ENCODE data around the gene SLC45A3. TPM values are rescaled to one million over a fixed set of nuclear protein-coding genes. Genes with fewer than 3 reads are reported as not detected.
A peak's percentile ranks its signal among the peaks of the same experiment; 100 is the strongest.

SLC45A3 gene
- polyA plus RNA-seq, 1 donor = 8.8 TPM

DNA sequence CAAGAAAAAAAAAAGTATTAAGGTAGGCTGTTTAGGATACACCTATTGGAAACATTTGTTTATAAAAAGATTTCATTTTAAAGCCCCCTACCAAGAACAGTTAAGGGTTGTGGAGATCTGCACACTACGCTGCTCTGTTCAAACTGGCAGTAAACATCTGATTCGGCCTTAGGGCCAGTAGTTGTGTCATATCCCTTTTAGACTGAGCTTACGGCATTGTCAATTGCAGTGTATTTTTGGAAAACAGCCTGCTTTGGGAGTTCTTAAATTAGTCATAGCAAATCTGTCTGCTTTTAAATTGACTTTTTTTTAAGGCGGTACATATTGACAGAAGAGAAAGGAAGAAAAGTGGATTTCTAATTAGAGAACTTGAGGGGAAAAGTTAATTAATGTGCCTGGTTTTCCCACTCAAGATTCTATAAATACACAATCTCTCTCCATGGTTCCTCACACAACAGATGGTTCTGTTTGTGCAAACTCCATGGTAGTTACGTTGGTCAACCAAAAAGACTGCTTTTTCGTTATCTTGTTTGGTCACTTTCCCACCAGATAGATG lies 46.8 kb downstream of the SLC45A3 start:
- DNase-seq = no peak

DNA sequence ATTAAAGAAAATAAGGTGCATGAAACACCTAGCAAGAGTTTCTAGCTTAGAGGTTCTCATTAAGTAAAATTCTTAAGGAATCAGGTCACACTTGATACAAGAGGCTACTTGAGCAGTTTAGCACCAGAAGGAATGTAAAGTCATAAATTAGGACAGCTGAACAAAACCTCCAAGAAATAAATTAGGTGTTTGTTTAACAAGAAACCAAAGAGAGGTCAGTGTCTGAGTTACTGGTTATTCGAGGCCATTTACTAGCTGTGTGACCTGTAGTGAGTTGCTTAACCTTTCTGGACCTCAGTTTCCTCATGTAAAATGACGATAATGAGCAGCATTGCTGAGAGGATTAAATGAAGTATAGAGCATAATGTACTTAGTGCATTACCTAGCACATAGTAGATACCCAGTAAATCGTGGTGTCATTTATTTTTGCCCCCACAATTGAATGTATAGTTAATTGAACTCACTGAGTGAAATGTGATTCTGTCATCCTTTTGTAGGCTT lies 47.6 kb downstream of the SLC45A3 start:
- DNase-seq = peak; percentile 51

DNA sequence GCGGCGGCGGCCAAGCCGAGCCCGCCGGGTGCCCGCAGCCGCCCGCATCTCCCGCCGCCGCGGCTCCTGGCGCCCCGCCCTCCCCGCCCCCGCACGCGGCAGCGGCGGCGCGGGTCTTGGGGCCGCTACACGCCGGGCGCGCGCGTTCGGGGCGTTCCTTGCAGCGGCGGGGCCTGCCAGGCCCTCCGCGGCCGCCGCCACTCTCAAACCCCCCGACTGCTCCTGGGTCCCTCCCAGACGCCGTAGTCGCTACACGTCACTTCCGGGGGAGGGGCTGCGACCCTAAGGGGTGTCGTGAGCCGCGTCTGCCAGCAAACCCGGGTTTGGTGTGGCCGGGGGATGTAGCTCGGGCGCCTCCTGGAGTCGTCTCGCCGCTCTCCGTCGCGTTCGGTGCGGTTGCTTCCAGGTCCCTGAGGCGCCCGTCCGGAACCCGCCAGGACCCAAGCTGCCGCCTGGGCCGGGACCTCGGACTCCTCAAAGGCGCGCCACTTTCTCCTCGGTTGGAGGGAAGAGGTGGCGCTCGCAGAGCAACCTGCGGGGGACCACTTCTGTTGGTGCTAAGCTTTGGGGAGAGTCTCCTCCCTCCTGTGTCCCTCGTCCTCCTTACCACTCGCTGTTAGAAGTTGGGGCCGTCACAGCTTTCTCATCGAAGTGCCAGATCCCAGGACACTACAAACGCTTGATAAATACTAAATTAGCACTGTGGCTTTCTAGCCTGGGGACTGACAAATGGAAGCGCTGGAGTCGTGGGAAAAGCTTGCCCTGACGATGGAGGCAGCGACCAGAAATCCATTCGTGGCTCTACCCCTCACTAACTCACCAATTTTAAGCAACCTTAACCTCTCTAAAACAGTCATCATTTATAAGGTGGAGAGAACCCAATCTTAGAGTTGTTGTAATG lies 48.3 kb downstream of the SLC45A3 start, which contains the start of gene ELK4:
Gene ELK4 (minus strand): TSS at position 244 of the 901 bp plus-strand sequence. CDS start 8,129 bp downstream, outside the sequence.
- DNase-seq = peak; percentile 99

DNA sequence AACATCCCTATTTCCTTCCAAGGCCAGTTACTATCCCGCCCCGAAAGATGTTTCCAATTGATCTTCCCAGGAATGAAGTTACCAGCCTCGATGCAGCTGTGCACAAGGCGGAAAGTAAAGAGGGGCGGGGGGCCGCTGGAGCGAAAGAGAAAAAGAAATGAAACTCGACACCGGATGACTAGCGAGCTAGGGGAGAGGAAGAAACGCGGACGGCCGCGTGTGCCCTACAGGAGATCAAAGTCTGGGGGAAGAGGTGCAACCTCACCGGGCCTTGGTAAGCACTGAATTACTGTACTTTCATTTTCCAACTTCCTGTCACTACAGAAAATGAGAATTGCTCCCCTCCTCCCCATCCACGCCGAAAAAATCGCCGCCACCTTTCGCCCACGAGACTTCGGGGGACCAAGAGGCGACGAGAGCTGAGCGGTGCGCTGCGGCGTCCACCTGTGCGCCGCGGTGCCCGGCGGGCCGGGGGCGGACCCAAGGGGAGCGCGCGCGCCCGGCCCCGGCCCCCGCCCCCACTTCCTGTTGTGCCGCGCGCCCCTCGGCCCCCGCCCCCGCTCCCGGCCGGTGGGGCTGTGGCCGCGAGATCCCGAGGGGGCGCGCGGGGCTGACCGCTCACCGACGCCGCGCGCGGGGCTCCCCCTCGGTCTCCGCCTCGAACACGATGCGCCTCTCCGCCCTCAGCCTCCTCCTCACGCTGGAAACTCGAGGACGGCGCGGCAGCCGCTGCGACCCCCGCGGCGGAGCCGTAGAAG lies 49.1 kb downstream of the SLC45A3 start:
- peak; percentile 81 for DNase-seq

DNA sequence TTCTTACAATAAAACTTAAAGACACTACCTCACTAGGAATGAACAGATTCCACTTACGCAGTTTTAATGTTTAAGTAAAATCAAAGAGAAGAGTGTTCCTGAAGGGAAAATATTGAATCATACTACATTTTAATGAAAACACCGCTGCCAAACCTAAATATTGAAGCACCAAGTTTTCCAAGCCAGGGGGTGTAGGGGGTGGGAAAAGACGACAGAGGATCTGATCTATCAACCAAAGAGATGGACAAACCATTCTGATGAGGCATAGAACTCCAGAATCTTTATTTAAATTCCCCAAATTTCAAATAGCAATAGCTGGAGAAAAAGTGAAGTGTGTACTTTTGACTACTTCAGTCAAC lies 49.7 kb downstream of the SLC45A3 start:
- DNase-seq = no peak

DNA sequence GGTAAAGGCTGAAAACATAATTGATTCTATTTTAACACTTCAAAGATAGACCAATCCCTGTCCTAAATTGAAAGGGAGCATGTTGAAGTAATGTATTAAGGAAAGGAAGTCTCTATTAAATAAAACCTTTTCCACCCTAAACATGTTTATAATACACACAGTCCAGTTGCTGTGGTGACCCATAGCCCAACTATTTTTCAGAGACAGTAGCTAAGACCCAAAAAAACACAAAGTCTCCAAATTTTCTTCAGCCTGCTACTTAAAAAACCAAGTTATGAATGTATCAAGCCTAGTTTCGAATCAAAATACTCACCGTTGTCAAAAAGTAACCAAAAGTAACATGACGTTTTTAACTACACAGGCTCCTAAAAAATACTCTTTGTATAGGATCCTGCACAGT lies 50.1 kb downstream of the SLC45A3 start:
- peak; percentile 36 for DNase-seq

DNA sequence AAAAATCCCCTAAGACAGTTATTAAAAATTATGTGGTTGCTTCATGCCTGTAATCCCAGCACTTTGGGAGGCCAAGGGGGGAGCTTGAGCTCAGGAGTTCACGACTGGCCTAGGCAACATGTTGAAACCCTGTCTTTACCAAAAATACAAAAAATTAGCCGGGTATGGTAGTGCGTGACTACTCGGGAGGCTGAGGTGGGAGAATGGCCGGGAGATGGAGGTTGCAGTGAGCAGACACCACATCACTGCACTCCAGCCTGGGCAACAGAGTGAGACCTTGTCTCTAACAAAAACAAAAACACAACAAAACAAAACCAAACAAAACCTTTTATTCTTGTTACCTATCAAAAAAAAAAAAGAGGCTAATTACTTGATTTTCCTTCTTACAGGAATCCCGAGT lies 50.6 kb downstream of the SLC45A3 start:
- no peak for DNase-seq

DNA sequence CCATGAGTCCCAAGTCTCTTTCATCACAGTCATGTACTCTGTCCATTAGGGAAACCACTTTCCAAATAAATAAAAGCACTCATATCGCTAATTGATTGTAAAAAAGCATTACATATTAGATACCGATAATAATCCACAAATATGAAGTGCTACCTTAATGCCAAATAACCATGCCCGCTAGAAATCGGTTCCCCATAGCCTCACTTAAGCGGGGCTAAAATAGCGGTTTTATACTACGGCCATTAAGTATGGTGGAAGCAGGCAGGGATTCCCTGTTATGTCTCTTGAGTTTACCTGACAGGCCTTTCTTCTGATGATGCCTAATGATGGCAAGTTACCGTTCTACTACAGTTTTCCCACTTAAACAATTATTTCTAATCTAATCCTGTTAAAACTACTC lies 52.4 kb downstream of the SLC45A3 start:
- no peak for DNase-seq

DNA sequence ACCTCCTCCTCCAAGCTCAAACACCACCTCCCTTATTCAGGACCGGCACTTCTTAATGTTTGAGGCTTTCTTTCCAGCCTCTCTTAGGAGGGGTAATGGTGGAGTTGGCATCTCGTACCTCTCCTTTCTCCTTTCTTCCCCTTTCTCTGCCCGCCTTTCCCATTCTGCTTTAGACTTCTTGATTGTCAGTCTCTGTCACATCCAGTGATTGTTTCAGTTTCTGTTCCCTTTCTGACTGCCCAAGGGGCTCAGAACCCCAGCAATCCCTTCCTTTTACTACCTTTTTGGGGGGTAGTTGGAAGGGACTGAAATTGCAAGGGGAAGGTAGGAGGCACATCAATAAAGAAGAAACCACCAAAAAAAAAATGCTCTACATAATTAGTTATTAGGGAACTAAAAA lies 54.1 kb downstream of the SLC45A3 start:
- DNase-seq = no peak

DNA sequence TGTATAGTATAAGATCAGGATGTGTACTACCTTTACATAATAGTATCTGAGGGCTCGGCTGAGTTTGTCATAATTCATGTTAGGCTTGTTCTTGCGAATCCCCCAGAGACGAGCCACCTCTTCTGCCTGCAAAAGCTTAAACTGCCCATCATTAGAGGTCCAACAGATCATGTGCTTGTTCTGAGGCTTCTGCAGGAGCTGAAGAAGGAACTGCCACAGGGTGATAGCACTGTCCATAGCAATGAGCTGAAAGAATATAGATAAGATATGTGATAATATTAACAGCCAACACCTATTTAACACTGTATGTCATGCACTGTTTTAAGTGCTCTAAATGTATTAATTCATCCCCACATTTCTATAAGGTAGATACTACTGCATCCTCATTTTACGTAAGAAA lies 56.7 kb downstream of the SLC45A3 start:
- no peak for DNase-seq

DNA sequence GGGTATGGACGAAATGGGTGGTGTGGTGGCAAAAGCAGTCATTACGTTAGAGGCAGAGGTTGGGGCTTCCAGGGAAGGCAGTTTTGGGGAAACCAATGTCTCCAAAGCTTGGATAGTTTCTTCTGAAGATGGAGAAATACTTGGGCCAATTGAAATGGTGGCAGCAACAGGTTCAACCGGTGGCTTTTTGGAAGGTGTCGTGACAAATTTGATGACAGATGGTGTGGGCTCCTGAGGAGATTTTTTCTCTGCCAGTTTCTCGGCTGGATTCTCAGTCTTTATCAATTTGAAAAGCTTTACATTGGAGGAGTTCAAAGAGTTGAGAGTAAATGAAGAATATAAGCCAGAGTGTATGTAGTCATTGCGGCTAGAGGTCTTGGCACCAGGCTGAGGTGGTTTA lies 60.0 kb downstream of the SLC45A3 start:
- DNase-seq = no peak

DNA sequence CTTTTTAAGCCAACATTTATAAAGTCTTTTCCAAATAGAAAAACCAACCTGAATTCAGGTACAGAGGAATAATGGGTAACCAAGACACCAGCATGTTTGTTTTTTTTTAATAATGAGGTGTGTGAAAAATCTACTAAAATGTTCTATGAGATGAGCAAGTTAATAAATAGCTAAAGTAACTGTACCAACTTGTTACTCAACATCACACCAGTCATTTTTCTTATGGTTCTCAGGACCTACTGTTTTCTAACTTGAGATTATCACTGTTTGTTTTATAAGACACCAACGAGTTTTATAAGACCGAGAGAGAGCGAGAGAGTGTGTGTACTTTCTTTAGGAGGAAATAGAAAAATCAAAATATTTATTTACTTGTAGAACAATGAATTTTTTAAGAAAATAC lies 60.9 kb downstream of the SLC45A3 start:
- DNase-seq = no peak

DNA sequence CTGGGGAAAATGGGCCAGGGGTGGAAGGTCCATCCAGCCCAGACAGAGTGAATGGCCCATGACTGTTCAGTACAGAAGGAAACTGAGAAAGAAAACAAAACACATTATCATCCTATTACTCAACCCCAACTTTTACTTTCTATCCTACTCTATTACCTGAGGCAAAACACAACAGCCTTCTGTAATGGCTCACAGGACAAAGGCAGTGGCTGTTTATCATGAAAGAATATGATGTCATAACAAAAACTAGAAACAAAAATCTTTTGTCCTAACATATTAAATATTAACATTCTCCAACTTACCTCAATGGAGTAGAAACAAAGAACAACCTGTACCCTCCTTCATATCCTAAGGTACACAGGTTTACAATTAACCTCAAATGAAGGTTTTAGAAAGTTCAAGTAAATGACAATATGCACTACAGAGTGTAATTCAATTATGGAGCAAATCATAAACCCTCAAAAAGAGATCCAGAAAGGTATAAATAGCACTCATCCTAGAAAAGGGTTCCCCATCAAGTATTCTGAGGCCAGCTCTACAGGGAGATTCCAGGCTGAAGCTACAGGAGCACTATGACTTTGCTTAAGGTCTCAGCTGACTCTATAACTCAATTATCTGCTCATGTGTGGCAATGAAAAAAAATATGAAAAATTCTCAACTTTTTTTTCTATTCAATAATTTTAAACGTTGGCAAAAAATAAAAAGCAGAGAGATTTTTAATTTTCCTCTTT lies 63.6 kb downstream of the SLC45A3 start:
- no peak for DNase-seq

DNA sequence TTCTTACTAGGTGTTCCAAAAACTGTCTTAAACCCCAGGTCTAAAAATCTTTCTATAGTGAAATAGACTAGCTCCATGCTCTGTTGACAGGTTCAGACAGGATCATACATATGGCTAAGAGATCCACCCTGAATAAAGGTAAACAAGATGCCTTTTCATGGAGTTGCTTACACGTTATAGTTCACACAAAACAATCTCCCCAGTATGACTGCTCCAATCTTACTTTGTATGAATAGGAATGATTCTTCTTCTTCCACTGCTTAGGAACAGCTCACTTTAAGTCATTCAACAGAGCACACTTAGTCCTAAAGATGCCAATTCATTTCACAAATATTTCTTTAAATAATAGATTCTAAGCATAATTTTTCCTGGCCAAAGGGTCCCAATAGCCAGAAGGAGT lies 64.5 kb downstream of the SLC45A3 start:
- no peak for DNase-seq

DNA sequence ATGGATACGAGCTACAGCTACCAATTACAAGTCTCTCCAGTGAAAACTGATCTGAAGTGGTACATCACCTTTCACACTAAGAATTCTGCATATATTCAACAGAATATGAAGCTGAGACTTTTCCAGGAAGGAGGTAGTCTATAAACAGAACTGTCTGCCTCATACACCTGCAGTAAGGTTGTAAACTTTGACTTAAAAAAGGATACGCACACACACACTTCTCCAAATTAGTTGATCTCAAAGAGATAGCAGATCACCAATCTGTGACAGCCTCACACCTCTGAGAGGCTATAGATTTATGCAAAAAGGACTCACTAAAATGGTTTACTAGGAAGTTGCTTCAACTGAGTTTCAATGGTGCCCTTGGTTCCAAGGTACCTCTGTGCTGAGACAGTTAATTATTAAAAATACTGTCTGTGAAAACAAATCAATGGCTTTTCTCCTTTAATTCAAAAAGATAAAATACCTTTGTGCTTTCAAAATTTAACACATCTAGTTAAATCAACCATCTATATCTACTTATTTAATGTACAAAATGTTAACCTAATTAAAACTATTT lies 66.4 kb downstream of the SLC45A3 start:
- DNase-seq = no peak

DNA sequence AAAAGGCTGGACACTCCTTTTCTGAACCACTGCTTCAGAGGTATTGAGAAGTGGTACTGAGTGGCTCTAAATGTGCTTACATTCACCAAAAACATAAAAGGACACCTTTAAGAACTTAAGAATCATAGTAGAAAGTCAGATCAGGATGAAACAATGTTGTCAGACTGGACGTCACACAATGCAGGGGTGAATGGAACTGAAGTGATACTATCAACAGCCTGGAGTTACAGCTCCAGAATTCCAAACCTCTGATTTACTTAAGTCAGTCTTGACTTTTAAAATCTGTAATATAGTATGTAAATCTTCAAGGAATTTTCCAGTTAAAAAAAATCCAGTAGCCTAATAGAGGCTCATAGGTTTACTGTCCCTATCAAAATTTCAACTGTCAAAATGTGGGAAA lies 67.8 kb downstream of the SLC45A3 start:
- no peak for DNase-seq

DNA sequence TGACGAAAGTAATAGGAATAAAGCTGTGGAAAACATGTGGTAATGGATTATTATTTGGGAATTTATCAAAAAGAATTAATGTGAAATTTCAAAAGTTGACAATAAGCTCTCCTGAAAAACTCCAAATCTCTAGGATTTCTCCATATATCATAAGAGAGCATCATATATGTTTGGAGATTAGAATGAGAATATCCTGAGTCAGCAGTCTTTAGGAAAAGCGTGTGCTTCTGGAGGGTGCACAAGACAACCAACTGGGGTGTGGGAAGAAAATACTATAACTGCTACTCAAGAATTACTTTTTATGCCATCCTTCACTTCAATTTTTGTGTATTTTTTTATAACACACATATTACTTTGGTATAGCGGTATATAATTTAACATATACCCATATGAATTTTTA lies 68.2 kb downstream of the SLC45A3 start:
- no peak for DNase-seq

DNA sequence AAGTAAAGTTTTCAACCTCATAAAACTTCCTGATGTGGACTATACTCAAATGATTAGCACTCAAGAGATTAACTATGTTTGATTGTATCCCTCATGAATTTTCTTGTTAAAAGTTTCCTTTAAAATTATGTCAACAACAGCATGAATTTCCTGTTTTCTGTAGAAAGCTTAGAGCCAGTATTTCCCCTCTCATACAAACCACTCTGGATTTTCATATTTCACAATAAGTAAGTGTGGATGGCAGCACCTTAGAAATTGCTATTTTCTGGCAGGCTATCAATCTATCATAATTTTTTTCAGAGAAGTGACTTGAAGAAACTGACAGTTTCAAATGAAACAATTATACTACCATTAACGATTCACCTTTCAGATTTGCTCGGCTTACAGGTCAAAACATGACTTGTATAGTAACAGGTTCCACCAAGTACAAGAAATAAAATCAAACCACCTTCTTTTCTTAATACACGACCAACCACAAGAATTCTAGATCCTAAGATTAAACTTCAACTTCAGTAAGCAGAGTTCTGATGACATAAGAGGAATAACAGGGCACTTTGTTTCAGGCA lies 69.3 kb downstream of the SLC45A3 start:
- no peak for DNase-seq

DNA sequence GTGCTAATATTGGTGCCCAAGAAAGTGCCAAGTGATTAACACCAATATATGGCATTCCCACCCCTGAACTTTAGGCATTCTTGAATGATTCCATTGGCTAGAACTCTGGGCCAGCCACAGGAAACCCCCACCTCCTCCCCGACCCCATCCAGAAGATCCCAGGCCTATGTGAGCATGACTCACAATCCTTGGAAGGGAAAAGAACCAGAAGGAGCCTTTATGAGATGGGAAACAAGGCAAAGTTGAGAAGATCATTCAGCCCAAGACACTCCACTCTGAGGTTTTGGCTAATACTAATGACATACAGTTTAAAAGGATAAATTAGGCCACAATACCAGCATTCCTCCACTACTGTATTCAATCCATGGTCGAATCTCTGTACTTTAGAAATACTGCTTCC lies 70.3 kb downstream of the SLC45A3 start:
- DNase-seq = no peak

Data from left kidney (tissue), 2 donors.